Effector memory CD4-positive, alpha-beta T cell (primary cell): ENCODE measurements around the gene TRIM2.

Source experiments
- DNase-seq, 3 donors: peaks; one replicate each; pipeline ENCODE4 v3.0.0-alpha.2; 2020
- H3K27ac ChIP-seq: 2 replicates; pipeline ENCODE4 v1.7.0; 2013; ENCODE audit warnings: mild to moderate bottlenecking, low read length, moderate library complexity; ENCODE audit not compliant: insufficient read depth, poor library complexity, severe bottlenecking
- H3K27me3 ChIP-seq: replicated peaks from 2 replicates; pipeline ENCODE4 v1.7.0; 2013; ENCODE audit warnings: mild to moderate bottlenecking, low read length; ENCODE audit not compliant: insufficient read depth, control insufficient read depth, poor library complexity, severe bottlenecking
- H3K36me3 ChIP-seq: 2 replicates; pipeline ENCODE4 v1.7.0; 2013; ENCODE audit warnings: mild to moderate bottlenecking, low read length, moderate library complexity; ENCODE audit not compliant: control insufficient read depth, insufficient read depth
- H3K4me1 ChIP-seq: 2 replicates; pipeline ENCODE4 v1.7.0; 2013; ENCODE audit warnings: low read length, mild to moderate bottlenecking; ENCODE audit not compliant: control insufficient read depth, insufficient read depth, poor library complexity, severe bottlenecking
- H3K4me3 ChIP-seq: 2 replicates; pipeline ENCODE4 v1.7.0; 2013; ENCODE audit warnings: low read length, low read depth, mild to moderate bottlenecking; ENCODE audit not compliant: insufficient read depth, poor library complexity, severe bottlenecking
- H3K9me3 ChIP-seq: 2 replicates; pipeline ENCODE4 v1.7.0; 2013; ENCODE audit warnings: mild to moderate bottlenecking, low read length, moderate library complexity; ENCODE audit not compliant: control insufficient read depth

Gene TRIM2

DNA sequence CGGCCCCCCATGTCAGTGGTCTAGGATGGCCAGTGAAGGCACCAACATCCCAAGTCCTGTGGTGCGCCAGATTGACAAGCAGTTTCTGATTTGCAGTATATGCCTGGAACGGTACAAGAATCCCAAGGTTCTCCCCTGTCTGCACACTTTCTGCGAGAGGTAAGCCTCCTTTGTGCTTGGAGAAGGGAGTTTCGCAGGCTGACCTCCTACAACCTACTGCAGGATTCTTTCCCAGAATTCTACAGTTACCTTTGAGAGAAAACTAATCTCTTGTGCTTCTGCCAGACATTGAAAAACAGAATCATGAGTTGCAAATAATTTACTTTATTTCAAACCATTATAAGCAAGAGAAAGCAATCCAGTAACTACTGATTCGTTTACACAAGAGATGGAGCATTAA is 66.1 kb downstream of the TRIM2 start:
- H3K36me3 ChIP-seq = no peaks in the 10 kb centered on the region
- no peak overlapping the region for H3K27ac ChIP-seq
- no peak for DNase-seq
- no peaks in the 10 kb centered on the region for H3K9me3 ChIP-seq
- no peak overlapping the region for H3K4me3 ChIP-seq
- no peaks in the 10 kb centered on the region for H3K27me3 ChIP-seq
- H3K4me1 ChIP-seq = no peaks in the 10 kb centered on the region

DNA sequence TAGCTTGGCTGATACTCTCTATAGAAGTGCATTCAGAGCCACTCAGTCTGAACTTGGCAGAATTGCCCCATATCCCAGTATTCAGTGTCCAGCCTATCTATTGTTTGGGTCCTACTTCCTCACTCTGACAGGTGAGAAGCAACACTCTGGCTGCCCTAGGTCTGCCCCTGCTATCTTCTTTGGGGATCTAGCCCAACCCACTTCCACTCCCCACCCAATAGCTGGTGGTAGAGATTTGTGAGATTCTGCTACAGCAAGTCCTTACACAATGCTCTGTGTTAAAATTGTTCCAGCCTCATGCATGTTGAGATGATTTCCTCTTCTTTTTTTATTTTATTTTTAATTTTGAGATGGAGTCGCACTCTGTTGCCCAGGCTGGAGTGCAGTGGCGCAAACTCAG is 67.6 kb downstream of the TRIM2 start:
- DNase-seq = no peak

DNA sequence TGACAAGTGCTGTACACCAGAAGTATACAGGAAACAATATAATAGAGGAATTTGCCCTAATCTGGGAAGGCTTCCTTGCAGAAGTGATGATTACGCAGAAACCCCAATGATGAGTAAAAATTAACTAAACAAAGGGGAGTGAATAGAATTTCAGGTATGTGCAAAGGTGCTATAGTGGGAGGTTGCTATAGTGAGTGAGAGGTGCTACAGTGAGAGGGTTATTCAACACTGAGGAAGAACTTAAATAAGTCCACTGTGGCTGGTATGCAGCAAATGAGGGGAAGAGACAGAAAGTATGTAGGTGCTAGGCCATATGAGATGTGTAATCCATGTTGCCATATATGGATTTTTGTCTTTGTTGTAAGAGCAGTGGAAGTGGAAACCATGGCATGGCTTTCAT is 69.5 kb downstream of the TRIM2 start:
- no peak overlapping the region for H3K27ac ChIP-seq
- H3K9me3 ChIP-seq = no peaks in the 10 kb centered on the region
- no peaks in the 10 kb centered on the region for H3K4me1 ChIP-seq
- no peak overlapping the region for H3K4me3 ChIP-seq
- H3K27me3 ChIP-seq = no peaks in the 10 kb centered on the region
- no peaks in the 10 kb centered on the region for H3K36me3 ChIP-seq
- no peak for DNase-seq

More for the DNA sequence above, 67.6 kb downstream of the TRIM2 start:
- no peaks in the 10 kb centered on the region for H3K36me3 ChIP-seq
- H3K27ac ChIP-seq = no peak overlapping the region
- no peak overlapping the region for H3K4me3 ChIP-seq
- H3K4me1 ChIP-seq = no peaks in the 10 kb centered on the region
- H3K27me3 ChIP-seq = no peaks in the 10 kb centered on the region
- H3K9me3 ChIP-seq = no peaks in the 10 kb centered on the region

DNA sequence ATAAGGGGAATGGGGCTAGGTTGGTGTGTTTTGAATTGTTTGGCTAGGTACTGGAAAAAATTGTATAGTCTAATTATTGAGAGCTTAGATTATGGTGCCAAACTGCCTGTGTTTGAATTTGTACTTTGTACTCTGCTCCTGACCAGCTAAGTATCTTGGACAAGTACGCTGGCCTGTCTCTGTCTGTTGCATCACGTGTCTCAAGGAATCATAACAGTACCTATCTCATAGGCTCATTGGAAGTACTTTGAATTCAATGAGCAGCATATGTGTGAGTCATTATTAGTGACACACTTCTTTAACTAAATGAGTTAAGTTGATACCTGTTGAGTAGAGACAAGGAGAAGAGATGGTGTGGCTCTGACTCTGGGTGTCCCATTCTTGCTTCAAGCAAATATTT is 70.7 kb downstream of the TRIM2 start:
- Histone ChIP-seq H3K27me3 (no peaks in the 10 kb centered on the region), H3K36me3 (no peaks in the 10 kb centered on the region), H3K9me3 (no peaks in the 10 kb centered on the region), H3K27ac (no peak overlapping the region), H3K4me1 (no peaks in the 10 kb centered on the region), H3K4me3 (no peak overlapping the region)
- DNase-seq = no peak

DNA sequence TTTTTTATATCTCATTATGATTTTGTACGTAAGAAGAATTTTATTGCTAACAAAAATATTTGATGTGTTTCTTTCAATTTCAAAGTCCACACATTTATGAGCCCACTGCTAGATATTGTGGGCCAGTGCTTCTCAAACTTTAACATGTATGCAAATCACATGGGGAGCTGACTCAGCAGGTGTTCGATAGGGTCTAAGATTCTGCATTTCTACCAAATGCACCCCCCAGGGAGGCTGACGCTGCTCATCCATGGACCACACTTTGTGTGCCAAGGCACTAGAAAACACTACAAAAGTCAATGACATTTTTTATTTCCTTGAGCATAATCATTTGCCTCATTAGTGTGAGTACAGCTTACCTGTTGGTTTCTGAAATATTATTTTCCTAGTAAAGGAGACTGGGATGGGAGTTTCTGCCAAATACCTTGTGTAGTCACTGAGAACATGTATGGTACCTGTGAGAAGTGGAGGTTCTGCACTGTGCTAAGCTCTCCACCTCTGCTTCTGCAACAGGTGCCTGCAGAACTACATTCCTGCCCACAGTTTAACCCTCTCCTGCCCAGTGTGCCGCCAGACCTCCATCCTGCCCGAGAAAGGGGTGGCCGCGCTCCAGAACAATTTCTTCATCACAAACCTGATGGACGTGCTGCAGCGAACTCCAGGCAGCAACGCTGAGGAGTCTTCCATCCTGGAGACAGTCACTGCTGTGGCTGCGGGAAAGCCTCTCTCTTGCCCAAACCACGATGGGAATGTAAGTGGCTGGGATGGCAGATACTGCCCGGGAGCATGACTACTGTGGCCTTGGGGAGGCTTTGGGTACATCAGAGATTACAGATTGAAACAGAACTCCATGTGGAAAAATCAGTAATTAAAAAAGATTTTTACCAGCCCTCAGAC is 71.4 kb downstream of the TRIM2 start:
- DNase-seq = no peak
- H3K4me1 ChIP-seq = no peaks in the 10 kb centered on the region
- H3K27me3 ChIP-seq = no peaks in the 10 kb centered on the region
- no peak overlapping the region for H3K4me3 ChIP-seq
- no peaks in the 10 kb centered on the region for H3K36me3 ChIP-seq
- H3K27ac ChIP-seq = no peak overlapping the region
- no peaks in the 10 kb centered on the region for H3K9me3 ChIP-seq

DNA sequence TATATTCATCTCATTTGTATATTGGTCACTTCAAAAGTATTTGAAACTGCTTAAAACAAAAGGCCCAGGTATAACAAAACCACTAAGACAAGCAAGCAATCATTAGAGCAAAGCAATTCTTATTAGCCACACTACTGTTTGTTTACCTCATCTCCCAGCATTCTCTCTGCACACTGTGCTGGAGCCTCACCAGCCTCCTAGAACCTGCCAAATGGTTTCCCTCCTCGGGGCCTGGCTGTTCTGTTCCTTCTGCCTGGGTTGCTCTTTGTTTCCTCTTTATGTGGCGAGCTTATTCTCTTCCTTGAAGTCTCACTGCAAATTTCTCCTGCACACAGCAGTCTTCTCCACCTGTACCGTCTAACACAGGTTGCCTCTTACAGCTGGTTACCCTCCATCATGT is 72.7 kb downstream of the TRIM2 start:
- H3K36me3 ChIP-seq = no peaks in the 10 kb centered on the region
- H3K27me3 ChIP-seq = no peaks in the 10 kb centered on the region
- H3K27ac ChIP-seq = no peak overlapping the region
- no peak overlapping the region for H3K4me3 ChIP-seq
- no peaks in the 10 kb centered on the region for H3K4me1 ChIP-seq
- no peak for DNase-seq
- no peaks in the 10 kb centered on the region for H3K9me3 ChIP-seq

DNA sequence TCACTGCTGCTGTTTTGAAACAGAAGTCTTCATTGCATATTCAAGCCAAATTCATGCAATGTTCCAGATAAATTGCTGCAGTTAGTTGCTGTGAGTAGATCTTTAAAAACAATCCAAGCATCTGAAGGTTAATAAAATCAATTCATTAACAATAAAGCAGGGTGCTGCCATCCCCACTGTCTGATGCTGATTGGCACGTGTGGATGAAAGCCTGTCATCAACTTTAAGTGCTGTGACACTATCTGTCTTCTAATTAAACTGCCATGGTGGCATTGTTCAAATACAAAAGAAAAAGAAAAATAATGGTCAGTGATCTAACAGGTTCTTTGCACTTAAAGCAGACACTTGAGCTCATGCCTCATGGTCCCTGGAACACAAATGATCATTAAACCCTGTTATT is 77.2 kb downstream of the TRIM2 start:
- Histone ChIP-seq H3K27me3 (no peaks in the 10 kb centered on the region), H3K4me3 (no peak overlapping the region), H3K36me3 (no peaks in the 10 kb centered on the region), H3K9me3 (peaks cover 6% of the 10 kb centered on the region), H3K27ac (no peak overlapping the region), H3K4me1 (no peaks in the 10 kb centered on the region)
- no peak for DNase-seq

DNA sequence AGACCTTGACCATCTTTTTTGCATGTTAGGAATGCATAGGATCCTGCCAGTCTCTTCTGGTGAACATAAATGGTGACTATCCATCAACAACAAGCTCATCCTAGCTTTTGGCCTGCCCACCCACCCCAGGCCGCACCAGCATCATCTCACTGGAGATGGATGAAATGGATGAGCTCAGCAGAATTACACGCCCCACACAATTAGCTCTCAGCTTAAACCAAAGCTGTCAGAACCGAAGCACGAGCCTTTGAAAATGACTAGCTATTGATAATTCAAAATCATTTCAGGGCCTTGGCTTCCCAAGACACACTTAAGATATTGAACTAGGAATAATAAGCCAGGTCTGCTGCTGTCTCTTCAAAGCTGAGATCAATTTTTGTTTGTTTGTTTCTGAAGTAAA is 77.8 kb downstream of the TRIM2 start:
- Histone ChIP-seq H3K4me1 (no peaks in the 10 kb centered on the region), H3K36me3 (no peaks in the 10 kb centered on the region), H3K27me3 (no peaks in the 10 kb centered on the region), H3K27ac (no peak overlapping the region), H3K4me3 (no peak overlapping the region), H3K9me3 (peaks cover 6% of the 10 kb centered on the region)
- no peak for DNase-seq

DNA sequence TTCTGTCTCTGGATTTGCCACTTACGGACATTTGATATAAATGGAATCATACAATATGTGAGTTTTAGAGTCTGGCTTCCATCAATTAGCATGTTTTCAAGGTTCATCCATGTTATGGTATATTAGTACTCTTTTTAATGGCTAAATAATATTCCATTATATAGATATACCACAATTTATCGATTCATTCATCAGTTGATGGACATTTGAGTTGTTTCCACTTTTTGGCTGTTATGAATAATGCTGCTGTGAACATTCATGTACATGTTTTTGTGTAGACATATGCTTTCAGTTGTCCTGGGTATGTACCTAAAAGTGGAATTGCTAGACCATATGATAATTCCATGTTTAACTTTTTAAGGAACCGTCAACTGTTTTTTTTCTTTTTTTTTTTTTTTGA is 79.0 kb downstream of the TRIM2 start:
- Histone ChIP-seq H3K36me3 (no peaks in the 10 kb centered on the region), H3K4me3 (no peak overlapping the region), H3K27ac (no peak overlapping the region), H3K4me1 (no peaks in the 10 kb centered on the region), H3K27me3 (no peaks in the 10 kb centered on the region), H3K9me3 (peaks cover 6% of the 10 kb centered on the region)
- DNase-seq = no peak

DNA sequence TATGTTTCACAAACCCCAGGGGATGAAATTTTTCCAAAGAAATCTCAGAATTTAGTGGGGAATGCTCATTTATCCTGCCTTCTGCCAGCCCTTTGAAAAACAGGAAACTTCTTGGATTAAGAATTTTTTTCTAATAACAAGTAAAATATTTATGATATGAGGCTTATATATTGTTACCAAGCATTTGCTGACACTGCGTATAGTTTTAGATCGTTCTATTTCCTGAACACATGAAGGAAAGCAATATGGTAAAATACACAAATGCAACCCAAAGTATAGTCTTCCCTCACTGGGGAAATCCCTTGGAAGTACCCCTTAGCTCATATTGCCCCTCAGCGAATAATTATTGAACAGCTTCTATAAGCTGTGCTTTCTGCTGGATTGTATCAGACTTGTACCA is 85.9 kb downstream of the TRIM2 start:
- Histone ChIP-seq H3K27me3 (no peaks in the 10 kb centered on the region), H3K27ac (no peak overlapping the region), H3K4me3 (no peak overlapping the region), H3K4me1 (no peaks in the 10 kb centered on the region), H3K36me3 (no peaks in the 10 kb centered on the region), H3K9me3 (no peaks in the 10 kb centered on the region)
- DNase-seq = no peak
